Erythroblast (primary cell): Measurements from ENCODE around the gene SLC49A4.

Source experiments
- GATA1 ChIP-seq: IDR thresholded peaks from 2 replicates; pipeline ENCODE4 v1.6.1; 2011; ENCODE audit warnings: low read depth, mild to moderate bottlenecking, control low read depth, low read length, moderate library complexity
- POLR2A ChIP-seq: IDR thresholded peaks from 2 replicates; pipeline ENCODE4 v1.6.1; 2011; ENCODE audit warnings: mild to moderate bottlenecking, low read length

- TF ChIP-seq POLR2A, result no peak
- TF ChIP-seq GATA1, result no peak
Measured at GRCh38 chr3:122835590-122835989, 40.7 kb downstream of the SLC49A4 start.
